ENCODE data around the gene PRDM12. TPM values are rescaled to one million over a fixed set of nuclear protein-coding genes. Genes with fewer than 3 reads are reported as not detected.
A peak's percentile ranks its signal among the peaks of the same experiment; 100 is the strongest.
"Not testable (repeated sequence)": the region's sequence is repeated elsewhere in the genome, so short reads cannot be mapped to it uniquely, and the experiment has no call there.

PRDM12 gene
- total RNA-seq, 4 donors from 2014 or later = not detected

DNA sequence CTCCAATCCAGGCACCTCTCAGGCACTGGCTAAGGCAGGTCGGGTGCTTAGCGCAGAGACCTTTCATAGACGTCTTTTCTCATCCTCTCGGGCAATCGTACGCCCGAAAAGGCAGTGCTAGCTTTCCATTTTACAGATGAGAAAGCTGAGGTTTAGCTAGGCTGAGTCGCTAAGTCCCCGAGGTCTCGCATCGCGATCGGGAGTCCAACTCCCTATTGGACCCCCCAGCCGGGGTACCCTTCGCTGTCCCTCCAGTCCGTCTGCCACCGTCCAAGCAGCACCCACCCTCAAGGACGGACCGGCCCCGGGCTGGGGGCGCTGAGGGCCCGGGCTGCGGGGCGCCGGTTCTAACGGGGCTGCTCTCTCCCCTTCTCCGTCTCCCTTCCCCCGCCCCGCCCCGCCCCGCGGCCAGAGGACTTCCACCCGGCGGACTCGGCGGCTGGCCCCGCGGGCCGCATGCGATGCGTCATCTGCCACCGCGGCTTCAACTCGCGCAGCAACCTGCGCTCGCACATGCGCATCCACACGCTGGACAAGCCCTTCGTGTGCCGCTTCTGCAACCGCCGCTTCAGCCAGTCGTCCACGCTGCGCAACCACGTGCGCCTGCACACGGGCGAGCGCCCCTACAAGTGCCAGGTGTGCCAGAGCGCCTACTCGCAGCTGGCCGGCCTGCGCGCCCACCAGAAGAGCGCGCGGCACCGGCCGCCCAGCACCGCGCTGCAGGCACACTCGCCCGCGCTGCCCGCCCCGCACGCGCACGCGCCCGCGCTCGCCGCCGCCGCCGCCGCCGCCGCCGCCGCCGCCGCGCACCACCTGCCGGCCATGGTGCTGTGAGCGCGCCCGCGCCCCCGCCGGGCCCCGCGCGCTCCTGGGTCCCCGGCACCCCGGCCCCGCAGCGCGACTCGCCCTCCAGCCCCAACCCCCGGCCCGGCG is 16.7 kb downstream of the PRDM12 start:
- ATAC-seq (ENCODE audit: low FRiP score) (peak; percentile 72), DNase-seq (ENCODE audit: low spot score) (peak; percentile 44)
- TF ChIP-seq, protein P1, sequence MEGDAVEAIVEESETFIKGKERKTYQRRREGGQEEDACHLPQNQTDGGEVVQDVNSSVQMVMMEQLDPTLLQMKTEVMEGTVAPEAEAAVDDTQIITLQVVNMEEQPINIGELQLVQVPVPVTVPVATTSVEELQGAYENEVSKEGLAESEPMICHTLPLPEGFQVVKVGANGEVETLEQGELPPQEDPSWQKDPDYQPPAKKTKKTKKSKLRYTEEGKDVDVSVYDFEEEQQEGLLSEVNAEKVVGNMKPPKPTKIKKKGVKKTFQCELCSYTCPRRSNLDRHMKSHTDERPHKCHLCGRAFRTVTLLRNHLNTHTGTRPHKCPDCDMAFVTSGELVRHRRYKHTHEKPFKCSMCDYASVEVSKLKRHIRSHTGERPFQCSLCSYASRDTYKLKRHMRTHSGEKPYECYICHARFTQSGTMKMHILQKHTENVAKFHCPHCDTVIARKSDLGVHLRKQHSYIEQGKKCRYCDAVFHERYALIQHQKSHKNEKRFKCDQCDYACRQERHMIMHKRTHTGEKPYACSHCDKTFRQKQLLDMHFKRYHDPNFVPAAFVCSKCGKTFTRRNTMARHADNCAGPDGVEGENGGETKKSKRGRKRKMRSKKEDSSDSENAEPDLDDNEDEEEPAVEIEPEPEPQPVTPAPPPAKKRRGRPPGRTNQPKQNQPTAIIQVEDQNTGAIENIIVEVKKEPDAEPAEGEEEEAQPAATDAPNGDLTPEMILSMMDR (IDR thresholded peaks at IDR 0.05) = no peak

DNA sequence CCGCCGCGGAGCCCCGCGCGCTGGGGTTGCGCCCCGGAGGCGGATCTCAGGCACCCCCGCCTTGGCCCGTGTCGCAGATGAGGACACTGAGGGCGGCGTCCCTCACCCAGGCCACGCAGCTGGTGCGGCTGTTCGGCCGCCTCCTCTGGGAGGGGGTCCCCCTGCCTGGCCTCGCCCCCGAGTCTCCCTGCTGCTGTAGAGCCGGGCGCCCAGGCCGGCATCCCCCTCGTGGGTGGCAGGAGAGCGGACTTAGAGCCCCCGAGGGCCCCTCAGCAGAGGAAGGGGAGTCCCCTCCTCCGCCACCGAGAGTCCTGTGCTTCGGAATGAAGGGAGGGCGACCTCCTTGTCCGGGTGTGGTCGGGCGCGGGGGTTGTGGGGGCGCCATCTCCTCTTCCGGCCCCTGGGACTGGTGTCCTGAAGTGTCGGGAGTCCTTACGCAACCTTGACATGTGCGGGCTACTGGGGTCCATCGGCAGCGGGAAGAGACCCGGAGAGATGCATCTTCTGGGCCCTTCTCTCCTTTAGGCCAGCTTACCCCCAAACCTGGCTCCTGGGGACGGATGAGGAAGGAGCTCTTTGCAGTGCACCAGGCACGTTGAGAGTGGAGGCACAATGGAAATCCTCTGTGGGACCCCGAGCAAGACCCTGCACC is 17.5 kb downstream of the PRDM12 start:
- ATAC-seq (ENCODE audit: low FRiP score) = peak; percentile 18
- DNase-seq (ENCODE audit: low spot score) = no peak
- TF ChIP-seq, protein P1 (IDR thresholded peaks at IDR 0.05) = no peak

DNA sequence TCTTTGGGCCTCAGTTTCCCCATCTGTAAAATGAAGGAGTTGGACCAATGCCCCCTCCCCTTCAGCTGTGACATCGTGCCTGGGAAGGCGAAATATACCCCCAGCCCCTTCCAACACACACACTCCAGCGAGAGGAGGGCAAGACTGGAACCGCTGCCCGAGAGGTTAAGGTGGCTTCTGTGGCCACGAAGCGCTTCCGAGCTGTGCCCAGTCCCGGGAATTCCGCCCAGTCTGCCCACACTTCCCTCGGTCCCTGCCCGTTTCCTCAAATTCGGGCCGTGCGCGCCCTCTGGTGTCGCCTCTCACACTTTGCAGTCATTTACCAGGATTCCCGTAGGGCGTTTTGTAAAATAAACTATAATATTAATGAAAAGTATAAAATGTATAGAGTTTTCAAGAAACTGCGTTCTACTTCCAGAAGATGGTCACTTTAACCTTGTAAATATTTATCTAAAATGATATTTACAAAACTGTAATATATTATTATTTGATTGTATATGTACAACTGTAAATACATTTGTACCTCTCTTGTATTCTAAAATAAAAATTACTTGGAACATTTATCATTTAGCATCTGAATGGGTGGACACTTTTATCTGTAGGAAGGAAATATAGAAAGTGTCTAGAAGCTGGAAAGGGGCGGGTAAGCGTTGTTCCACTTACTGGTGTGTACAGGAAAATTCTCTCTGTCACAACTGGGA is 18.2 kb downstream of the PRDM12 start:
- TF ChIP-seq, protein P1 (IDR thresholded peaks at IDR 0.05) = no peak
- ATAC-seq (ENCODE audit: low FRiP score) = peak; percentile 40
- peak; percentile 38 for DNase-seq (ENCODE audit: low spot score)

DNA sequence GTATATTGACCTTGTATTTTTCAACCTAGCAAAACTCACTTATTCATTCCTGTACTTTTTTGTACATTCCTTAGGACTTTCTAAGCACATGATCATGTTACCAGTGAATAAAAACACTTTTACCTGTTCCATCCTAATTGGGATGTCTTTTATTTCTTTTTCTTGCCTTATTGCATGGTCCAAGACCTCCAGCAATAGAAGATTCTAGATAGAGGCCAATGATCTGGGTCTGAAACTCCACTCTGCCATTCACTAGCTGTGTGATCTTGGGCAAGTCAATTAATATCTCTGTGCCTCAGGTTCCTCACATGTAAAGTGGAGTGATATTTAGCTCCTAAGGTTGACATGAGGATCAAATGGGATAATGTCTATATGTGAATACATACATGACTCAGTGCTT is 20.7 kb downstream of the PRDM12 start:
- no peak for ATAC-seq (ENCODE audit: low FRiP score)
- DNase-seq (ENCODE audit: low spot score) = no peak
- TF ChIP-seq, protein P1 (IDR thresholded peaks at IDR 0.05) = no peak

DNA sequence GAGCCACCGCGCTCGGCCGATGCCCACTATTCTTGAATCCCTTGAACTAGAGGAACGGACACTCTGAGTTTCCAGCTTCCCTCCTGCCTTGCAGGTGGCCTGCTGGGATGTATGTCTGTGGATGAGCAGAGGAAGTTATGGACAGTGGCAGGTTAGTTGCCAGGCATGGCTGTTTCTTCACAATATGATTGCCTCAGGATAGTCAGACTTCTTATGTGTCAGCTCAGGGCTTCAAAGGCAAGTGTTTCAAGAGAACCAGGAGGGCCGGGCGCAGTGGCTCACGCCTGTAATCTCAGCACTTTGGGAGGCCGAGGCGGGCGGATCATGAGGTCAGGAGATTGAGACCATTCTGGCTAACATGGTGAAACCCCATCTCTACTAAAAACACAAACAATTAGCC is 21.6 kb downstream of the PRDM12 start:
- not testable (repeated sequence) for ATAC-seq (ENCODE audit: low FRiP score)

DNA sequence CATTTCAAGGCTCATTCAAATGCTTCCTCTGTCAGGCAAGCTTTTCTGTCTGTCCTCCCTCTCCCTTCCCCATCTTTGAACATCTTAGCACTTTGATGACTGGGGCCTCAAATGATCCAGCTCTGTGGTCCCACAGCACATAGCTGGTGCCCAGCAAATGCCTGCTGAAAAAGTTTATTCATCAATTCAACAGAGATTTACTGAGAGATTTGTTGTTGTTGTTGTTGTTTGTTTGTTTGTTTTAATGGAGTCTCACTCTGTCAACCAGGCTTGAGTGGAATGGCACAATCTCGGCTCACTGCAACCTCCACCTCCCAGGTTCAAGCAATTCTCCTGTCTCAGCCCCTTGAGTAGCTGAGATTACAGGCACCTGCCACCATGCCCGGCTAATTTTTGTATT is 23.2 kb downstream of the PRDM12 start:
- no peak for DNase-seq (ENCODE audit: low spot score)
- no peak for ATAC-seq (ENCODE audit: low FRiP score)
- TF ChIP-seq, protein P1 (IDR thresholded peaks at IDR 0.05) = no peak

More for the DNA sequence above, 21.6 kb downstream of the PRDM12 start:
- not testable (repeated sequence) for DNase-seq (ENCODE audit: low spot score)

DNA sequence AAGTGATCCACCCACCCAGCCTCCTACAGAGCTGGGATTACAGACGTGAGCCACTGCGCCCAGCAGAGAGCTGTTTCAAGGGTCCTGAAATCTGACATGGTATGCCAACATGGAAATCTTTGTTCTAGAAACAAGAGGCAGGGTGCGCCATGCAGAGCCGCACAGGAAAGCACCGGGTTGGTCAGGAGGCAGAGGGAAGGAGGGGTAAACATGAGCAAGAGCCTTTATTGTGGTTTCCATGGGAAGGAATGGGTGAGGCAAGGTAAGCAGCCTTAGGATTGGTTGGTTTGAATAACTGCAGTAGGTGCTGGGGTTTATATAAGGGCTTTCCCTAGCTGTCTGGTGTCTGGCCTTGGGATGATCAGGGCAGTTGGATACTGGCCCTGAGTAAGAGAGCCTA is 23.7 kb downstream of the PRDM12 start:
- TF ChIP-seq, protein P1 (IDR thresholded peaks at IDR 0.05) = no peak
- ATAC-seq (ENCODE audit: low FRiP score) (no peak), DNase-seq (ENCODE audit: low spot score) (no peak)

All from omental fat pad (tissue), 4 donors.